HG02938 (cell line): ENCODE results near the gene MGLL.

Source experiments
- ATAC-seq: cut with Tn5 transposase; IDR thresholded peaks from one replicate; pipeline ENCODE4 v1.9.1; 2021; ENCODE audit warnings: mild to moderate bottlenecking, moderate library complexity; ENCODE audit not compliant: unreplicated experiment

The MGLL gene

DNA sequence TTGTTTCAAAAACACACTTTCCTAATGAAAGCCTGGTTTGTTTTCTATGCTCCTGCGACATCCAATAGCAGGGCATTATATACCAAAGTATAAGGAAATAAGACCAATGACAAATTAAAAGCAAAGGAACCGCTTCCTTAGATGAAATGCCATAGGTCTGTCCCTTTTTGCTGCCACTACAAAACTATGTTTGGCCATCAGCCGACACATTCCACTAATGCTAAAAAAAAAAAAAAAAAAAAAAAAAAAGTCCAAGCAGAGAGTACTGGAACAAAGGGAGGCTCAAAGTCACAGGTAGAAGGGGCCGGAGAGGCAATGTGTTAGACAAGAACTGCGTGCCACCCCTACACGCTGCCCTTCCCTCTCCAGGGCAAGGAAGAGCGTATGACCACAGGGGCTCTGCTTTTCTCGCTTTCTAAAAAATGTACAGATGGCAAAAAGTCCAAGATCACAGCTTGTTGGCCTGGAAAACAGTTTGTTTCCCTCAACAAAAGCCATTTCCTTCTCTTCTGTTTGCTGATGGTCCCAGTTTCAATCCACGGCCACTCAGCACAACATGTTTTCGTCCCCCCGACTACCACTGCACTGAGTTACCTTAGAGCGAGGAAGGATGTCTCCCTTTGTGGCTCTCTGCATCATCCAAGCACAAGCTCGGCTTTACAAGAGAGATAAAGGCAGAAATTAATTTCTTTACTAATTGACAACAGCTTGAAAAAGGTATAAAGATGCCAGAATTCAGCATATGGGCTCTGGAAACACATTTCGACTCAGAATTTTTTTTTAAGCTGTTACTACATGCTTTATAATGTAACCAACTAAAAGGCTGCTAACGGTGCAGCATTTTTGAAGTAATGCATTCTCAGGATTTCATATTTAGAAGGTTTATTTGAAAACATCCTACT lies 78.7 kb downstream of the MGLL start:
- no peak for ATAC-seq

DNA sequence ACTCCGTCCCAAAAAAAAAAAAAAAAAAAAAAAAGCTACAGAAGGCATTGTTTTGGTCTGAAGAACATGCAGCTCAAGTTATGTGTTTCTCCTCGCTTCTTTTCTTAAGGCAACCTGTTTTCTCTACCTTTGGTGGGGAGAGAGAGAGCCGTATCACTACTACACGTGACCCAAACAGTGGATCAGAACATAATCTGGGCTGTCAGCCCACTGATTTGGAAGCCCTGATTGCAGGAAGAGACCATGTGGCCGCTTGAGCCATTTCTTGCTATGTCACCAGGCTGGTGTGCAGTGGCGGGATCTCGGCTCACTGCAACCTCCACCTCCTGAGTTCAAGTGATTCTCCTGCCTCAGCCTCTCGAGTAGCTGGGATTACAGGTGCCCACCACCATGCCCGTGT lies 79.7 kb downstream of the MGLL start:
- no peak for ATAC-seq

DNA sequence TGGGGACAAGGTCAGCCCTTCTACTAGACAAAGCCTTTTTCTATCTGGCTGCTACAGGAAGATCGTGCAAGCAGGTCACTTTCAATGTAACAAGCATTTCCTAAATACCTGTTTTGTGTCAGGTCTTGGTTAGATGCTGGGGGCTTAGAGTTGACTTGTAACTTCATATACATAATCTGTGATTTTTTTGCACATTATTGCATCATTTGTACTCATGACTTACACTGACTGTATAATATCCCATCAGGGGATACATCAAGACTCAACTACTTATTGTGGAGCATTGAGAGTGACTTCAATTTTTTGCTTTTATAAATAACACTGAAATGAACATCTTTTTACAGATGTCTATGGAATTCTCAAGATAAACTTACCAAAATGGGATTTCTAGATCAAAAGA lies 80.6 kb downstream of the MGLL start:
- no peak for ATAC-seq

DNA sequence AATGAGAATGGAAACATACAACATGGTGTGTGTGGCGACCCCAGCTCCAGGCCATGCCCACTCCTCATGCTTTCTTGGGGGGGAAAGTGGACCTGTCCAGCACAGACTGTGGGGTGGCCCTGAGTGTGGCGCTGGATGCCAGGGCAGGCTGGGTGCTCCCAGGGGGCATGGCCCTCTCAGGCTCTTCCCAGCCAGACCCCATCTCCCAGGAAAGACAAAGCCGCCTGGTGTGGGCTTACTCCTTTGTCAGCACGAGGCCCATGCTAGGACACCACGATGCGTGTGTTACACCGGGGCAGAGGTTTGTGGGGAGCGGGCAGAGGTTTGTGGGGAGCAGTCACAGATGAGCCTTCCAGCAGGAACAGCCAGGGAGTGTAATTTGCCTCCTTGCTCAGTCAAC lies 81.1 kb downstream of the MGLL start:
- no peak for ATAC-seq

DNA sequence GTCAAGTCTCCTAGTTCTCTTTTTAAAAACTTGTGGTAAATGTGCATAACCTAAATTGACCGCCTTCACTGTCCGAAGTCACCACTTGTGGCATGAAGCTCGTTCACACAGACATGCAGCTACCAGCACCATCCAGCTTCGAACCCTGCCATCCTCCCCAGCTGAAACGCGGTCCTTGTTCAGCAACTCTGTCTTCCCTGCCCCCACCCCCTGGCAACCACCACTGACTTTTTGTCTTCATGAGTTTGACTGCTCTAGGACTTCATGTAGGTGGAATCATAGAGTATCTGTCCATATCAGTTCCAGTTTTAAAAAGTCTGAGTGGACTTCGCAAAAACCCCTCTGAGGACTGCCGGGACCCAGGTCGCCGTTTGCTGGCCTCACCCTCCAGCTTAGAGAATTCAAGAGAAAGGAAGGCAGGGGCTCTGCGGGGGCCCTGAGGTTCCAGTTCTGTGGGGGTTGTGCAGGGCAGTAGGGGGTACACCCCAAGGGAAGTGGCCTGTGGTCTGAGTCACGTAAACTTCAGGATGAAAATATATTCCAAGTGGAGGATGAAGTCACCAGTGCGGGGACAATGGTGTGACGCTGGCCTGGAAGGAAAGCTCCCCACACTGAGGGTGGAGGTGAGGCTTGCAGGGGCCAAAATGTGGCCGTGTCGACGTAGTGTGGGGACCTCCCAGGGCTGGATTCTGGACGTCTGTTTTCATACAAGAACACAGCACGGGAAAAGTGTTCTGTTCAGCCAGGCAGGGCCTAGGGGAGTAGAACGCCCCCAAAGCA lies 82.0 kb downstream of the MGLL start:
- no peak for ATAC-seq

DNA sequence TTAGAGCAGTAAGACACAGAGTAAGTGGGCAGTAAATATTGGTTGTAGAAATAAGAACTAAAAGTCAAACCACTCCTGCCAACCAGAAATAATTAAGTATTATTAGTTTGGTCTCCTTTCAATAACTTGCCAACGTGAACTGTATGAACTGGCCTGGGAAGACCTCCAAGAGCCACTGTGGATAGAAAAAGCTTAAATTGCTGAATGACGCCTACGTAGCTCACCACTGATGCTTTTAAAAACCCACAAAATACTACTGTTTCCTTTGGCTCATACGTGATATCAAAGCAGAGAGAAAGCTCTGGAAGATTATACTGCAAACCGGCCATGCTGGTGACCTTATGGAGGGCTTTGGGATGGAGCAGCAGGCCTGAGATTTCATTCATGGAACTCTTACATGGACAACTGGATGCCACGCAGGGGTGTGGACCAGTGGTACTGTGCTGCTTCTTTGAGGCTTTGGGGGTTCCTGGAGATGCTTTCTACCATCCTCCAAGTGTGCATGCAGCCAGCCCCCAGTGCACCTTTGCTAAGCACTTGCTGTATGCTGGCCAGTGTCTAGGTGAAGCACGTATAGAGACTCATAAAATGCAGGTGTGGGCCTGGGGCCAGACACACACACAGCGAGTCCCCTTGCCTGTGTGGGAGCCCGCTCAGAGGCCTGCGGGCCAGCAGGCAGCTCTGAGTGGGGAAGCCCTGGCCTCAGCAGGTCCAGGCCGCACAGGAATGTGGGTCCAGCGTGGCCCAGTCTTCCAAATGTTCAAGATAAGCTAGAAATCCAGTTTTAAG lies 82.8 kb downstream of the MGLL start:
- no peak for ATAC-seq

DNA sequence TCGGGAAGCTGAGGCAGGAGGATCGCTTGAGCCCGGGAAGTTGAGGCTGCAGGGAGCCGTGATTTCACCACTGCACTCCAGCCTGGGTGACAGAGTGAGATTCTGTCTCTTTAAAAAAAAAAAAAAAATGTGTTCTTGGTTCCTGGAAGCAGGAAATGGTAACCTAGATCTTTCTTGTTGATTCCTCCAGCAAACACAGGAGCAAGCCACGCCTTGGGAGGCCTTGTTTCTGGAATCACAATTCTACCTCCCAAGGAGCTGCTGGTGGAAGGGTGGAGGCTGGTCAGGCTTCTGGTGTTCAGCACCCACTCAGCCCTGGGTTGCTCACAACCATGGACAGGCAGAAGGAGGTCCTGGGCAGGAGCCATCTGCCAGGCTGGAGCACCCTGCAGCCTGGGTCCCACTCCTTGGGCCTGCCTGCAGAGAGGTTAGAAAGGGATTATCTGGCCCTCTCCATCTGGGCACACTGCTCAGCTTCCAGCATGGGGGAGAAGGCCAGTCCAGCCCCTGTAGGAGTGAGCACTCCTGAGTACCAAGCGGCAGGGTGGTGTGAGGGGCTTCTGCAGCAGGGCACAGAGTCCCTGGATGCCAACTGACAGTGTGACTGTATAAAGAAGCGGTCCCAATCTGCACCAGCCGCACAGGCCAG lies 84.0 kb downstream of the MGLL start:
- ATAC-seq, result no peak

DNA sequence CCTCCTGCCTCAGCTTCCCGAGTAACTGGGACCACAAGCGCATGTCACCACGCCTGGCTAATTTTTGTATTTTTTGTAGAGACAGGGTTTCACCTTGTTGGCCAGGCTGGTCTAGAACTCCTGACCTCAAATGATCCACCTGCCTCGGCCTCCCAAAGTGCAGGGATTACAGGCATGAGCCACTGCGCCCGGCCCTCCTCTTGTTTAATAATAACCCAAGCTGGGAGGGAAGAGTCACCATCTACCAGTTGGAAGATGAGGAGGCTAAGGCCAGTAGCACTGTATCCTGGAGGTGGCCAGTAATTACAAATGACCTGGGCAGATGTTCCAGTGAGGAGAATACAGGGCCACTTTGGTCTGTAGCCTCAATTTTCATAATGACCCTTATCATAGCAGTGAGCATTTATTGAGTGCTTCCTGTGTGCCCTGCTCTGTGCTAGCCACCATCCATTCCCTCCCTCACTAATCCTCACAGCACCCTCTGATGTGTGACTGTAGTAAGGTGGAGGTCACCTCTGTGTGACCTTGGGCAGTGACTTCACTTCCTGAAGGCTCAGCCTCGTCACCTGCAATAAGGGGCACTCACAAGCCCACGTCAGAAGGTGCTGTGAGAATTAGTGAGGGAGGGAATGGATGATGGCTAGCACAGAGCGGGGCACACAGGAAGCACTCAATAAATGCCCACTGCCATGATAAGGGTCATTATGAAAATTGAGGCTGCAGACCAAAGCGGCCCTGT lies 85.3 kb downstream of the MGLL start:
- no peak for ATAC-seq

DNA sequence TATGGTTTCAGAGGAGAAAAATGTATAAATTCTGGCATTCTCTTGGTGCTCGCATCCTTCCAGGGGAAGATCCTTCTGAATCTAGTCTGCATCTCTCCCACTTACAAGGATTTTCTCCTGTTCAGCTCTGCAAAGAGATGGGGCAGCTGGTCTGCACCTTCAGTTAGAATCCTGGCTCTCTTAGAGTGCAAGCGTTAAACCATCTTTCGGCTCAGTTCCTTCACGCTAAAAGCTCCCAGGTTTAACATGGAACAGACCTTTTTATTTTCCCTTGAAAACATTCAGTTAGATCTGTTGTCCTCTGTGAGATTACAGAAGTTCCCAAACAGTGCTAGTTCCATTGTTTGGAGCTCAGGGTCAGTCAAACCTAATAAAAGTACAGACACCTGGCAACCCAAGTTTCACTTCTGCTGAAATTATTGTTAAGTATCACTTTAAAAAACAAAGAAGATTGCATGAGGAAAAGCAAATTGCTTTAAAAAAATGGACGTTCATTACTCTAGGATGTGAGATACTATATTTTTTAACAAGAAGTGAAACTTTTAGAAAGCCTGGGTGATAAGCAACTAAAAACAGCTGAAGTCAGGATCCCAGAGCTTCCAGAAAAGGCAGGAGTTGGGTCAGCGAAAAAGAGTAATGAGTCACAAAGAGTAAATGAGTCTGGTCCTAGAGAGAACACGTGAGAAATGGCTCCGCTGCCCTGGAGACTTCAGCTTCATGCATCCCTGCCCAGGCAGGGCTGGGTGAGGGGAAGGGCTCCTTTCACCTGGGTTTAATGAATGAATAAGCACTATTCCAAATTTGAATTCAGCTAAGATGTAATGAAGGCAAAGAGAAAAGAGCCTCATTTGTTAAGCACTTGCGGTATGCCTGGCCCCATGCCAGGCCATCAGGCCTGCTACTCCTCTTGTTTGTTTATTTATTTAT lies 86.3 kb downstream of the MGLL start:
- peak; percentile 56 for ATAC-seq

DNA sequence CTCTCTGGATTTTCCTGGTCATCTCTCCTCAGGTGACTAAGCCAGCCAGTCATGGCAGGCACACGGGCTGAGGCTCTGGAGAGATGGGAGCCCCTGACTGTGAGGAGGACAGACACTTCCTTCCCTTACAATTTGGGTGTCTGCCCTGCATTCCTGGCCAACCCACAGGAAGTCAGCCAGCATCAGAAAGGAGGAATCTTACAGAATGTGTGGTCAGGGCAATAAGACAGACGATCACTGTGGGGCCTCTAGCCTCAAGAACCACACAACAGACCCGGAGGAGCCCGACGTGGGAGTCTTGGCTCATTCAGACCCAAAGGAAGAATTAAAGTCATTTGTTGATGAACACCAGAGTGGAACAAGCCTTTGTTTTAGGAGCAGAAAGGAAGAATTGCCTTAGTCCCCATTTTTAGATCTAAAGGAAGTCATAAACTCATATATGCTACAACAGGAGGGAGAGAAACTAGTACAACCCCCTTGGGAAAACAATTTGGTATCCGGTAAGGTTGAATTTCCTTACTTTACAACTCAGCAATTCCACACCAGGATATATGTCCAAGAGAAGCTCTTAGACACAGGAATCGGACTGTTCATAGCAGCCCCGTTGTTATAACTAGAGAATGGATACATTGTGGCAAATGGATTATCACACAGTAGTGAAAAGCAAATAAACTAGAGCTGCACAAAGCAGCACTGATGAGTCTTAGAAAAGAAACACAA lies 87.4 kb downstream of the MGLL start:
- ATAC-seq, result no peak

DNA sequence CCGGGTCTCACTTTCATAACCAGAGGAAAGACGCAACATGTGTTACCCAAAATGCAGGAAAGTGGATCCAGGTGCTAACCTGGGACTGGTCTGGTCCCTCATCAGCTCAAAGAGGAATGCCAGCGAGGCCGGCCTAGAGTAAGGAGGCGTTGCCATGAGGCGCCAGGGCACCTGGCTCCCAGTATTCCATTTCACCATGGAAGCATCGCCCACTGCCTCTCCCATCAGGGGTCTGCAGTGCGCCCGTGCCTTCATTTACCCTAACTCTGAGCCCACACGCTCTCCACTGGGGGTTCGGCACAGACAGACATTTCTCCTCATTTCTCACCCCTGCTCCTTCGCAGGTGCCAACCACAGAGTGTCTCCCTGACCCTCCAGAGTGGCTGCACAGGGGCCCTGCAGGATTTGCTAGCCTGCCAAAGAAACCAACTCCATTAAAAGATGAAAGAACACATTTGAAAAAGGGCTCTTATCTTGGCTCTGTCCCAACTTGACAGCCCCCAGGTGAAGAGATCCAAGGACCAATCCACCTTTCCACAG lies 88.1 kb downstream of the MGLL start:
- ATAC-seq, result no peak

DNA sequence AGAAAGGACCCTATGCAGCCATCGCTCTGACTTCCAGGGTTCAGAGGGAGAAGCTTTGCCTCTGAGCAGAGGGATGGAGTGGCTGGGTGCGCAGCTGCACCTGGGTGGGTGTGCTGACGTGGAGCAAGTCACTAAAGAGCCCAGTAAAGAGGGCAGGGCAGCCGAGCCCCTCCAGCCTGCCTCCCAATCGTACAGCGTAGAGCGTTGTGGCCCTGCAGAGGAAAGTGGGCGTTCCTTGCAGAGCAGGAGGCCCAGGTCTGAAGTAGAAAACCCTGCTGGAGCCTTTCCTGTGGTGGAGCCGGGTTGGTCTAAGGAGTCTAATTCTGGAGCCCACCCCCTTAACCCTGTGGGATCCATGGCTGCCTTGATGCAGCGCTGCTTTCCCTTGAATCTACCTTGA lies 88.5 kb downstream of the MGLL start:
- no peak for ATAC-seq

DNA sequence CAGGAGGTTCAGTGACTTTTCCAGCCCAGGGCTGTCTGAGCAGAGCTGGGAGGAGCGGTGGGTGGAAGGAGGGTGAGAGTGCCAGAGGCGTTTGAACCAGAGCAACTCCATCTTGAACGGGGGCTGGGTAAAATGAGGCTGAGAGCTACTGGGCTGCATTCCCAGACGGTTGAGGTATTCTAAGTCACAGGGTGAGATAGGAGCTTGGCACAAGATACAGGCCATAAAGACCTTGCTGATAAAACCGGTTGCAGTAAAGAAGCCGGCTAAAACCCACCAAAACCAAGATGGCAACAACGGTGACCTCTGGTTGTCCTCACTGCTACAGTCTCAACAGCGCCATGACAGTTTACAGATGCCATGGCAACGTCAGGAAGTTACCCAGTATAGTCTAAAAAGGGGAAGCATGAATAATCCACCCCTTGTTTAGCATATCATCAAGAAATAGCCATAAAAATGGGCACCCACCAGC lies 89.4 kb downstream of the MGLL start:
- ATAC-seq, result no peak

DNA sequence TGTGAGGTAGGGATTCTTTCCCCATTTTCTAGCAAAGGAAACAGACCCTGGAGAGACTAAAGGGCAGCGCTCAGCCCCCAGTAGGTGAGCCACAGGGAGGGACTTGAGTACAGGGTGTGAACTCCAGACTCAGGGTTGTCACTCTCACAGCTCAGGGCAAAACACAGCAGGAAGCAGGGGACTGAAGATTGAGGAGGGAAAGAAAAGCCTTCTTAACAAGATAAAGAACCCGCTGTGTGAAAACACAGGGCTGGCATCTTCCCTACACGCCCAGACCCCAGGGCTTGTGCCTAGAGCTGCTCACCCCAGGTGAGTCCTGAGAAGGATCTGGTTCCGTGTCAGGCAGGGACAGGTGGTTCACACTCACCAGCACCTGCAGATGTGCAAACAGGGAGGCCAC lies 90.0 kb downstream of the MGLL start:
- no peak for ATAC-seq

DNA sequence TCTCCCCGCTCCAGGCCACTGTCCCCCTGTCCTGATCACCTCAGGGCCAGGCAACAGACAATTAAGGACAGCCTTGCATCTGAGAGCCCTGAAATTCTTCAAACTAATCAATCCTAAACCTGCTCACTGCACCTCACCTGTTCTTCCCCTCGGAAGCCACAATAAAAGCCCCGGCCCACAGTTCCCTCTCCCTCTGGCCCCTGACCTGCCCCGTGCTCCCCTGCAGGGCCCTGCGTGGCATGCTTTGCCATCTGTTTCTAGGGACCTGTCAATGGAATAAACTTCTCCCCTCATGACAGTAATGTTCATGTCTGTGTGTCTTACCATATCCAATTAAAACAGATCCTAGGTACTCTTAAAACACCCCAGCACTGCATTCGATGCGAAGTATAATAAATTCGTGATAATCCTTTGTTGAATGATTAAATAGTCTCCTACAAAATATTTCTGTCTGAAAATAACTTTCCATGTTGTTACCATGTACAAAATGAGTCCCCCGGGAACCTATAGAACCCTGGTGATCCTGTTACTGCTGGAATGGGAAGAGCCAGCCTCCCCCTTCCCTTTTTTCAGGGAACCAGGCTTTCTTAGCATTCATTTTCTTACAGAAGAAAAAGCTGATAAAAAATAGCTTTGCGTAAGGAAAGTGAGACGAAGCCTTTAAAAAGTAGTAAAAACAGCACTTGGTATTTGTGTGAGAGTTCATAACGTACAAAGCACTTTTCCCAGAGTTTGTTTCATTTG lies 90.6 kb downstream of the MGLL start:
- ATAC-seq, result no peak

DNA sequence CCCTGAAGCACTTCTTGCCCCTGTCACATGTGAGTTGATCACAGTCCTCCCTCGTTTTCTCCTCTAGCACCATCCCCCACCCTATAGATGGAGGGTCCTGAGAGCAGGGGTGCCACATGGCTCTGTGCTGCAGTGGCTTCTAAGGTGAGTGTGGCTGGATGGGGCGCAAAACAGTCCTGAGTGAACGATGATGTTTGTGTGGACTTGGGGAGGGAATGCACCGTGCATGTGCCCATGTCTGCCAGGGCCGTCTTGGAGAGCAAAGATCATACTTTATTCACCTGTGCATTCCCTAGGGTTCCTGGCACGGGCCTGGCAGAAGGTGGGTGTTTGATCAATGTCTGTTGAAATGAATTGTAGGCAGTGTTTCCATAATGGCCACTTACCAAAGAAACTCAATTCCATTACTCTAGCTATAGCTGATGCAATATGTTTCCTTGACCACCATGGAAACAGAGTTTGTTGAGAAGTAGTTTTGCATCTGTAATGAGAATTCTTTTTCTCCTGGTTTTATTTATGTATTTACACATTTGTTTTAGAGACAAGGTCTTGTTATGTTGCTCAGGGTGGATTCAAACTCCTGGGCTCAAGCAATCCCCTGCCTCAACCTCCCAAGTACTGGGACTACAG lies 91.5 kb downstream of the MGLL start:
- ATAC-seq, result no peak

DNA sequence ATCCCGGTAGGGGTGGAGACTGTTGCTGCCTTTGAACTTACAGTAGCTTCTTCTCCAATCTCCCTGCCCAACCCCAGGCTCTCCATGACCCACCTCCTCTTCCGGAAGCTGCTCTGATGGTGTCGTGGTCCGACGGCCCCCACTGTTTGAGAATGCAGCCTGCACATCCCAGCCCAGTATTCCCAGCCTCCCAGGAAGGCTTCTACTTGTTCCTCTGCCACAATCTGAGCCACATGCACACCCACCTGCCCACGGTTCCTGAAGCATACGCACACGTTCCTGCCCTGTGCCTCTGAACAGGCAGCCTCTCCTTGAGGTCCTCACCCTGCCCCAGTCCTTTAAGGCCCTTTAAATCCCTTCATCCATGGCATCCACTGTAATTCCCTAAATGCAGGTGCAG lies 92.1 kb downstream of the MGLL start:
- no peak for ATAC-seq
